Mesendoderm (in vitro differentiated cells): ENCODE data around the gene TXNL4B.
"Not testable (repeated sequence)": the region's sequence is repeated elsewhere in the genome, so short reads cannot be mapped to it uniquely, and the experiment has no call there.

Experiments used
- DNase-seq: peaks from one replicate; pipeline ENCODE4 v3.0.0; 2013
- H2AK5ac ChIP-seq: 2 replicates; pipeline ENCODE4 v1.6.1; 2013; ENCODE audit warnings: low read length, inconsistent platforms
- H2BK120ac ChIP-seq: 2 replicates; pipeline ENCODE4 v1.6.1; 2013; ENCODE audit warnings: low read depth, mild to moderate bottlenecking, low read length, moderate library complexity, mixed read lengths
- H2BK15ac ChIP-seq: replicated peaks from 2 replicates; pipeline ENCODE4 v1.6.1; 2013; ENCODE audit warnings: low read depth, mild to moderate bottlenecking, moderate library complexity
- H2BK5ac ChIP-seq: 2 replicates; pipeline ENCODE4 v1.6.1; 2013; ENCODE audit warnings: low read length, inconsistent platforms
- H3K18ac ChIP-seq: 2 replicates; pipeline ENCODE4 v1.6.1; 2013; ENCODE audit warnings: mild to moderate bottlenecking, low read length, mixed read lengths
- H3K23ac ChIP-seq: one replicate; pipeline ENCODE4 v1.6.1; 2013; ENCODE audit warnings: low read length
- H3K27ac ChIP-seq: 2 replicates; pipeline ENCODE4 v1.5.1; 2013; ENCODE audit warnings: low read depth, mild to moderate bottlenecking, inconsistent platforms, low read length, moderate library complexity
- H3K27me3 ChIP-seq: 2 replicates; pipeline ENCODE4 v1.6.1; 2013; ENCODE audit warnings: low read length, control low read depth, mild to moderate bottlenecking, inconsistent platforms; ENCODE audit not compliant: insufficient read depth, poor library complexity
- H3K36me3 ChIP-seq: 2 replicates; pipeline ENCODE4 v1.6.1; 2013; ENCODE audit warnings: low read length, inconsistent platforms; ENCODE audit not compliant: control insufficient read depth, insufficient read depth
- H3K4ac ChIP-seq: one replicate; pipeline ENCODE4 v1.6.1; 2013; ENCODE audit warnings: low read depth, mild to moderate bottlenecking, low read length, moderate library complexity
- H3K4me1 ChIP-seq: 2 replicates; pipeline ENCODE4 v1.6.1; 2013; ENCODE audit warnings: low read depth, low read length, inconsistent platforms; ENCODE audit not compliant: control insufficient read depth
- H3K4me2 ChIP-seq: 2 replicates; pipeline ENCODE4 v1.6.1; 2013; ENCODE audit warnings: low read length
- H3K4me3 ChIP-seq: 2 replicates; pipeline ENCODE4 v1.5.1; 2013; ENCODE audit warnings: mild to moderate bottlenecking, low read length
- H3K56ac ChIP-seq: one replicate; pipeline ENCODE4 v1.6.1; 2013; ENCODE audit warnings: low read length
- H3K79me1 ChIP-seq: 2 replicates; pipeline ENCODE4 v1.6.1; 2013; ENCODE audit warnings: low read length, inconsistent platforms
- H3K79me2 ChIP-seq: 2 replicates; pipeline ENCODE4 v1.6.1; 2013; ENCODE audit warnings: mild to moderate bottlenecking, low read length; ENCODE audit not compliant: control insufficient read depth, insufficient read depth
- H3K9ac ChIP-seq: 2 replicates; pipeline ENCODE4 v1.6.1; 2013; ENCODE audit warnings: low read length, inconsistent platforms
- H4K5ac ChIP-seq: one replicate; pipeline ENCODE4 v1.6.1; 2013; ENCODE audit warnings: low read length
- H4K8ac ChIP-seq: one replicate; pipeline ENCODE4 v1.6.1; 2013; ENCODE audit warnings: low read depth, mild to moderate bottlenecking, control low read depth, low read length, moderate library complexity
- WGBS: extraction: QIAGEN DNeasy Blood & Tissue Kit; methylation state at CpG from one replicate; pipeline ENCODE4 v1.1.7; 2013; ENCODE audit warnings: low lambda C conversion rate, missing lambda C conversion rate; ENCODE audit not compliant: insufficient coverage; ENCODE audit errors: extremely low coverage; 5-methylcytosine and 5-hydroxymethylcytosine counted together

TXNL4B gene

DNA sequence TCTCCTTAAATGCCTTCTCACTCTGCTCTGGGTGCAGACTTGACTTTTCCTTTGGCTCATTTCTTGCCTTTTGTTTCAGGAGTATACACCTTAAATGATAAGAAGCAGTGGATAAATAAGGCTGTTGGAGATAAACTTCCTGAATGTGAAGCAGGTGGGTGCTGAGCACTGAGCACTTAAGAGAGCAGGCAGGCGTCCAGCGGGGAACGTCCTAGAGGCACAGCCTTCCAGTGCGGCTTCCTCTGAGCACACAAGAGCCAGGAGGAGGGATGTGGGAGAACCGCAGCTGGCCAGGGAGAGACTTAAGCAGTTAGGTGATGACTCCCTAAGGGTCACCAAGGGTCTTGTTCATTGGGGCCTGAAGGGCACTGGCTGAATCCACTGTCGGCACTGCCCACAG lies 36.1 kb downstream of the TXNL4B start:
- not testable (repeated sequence) for H3K56ac ChIP-seq, H3K4ac ChIP-seq, H3K79me2 ChIP-seq, H2BK15ac ChIP-seq, H3K18ac ChIP-seq, DNase-seq, H4K8ac ChIP-seq, H3K4me3 ChIP-seq, H3K4me2 ChIP-seq, H3K27ac ChIP-seq, H4K5ac ChIP-seq, H3K9ac ChIP-seq, H2AK5ac ChIP-seq, H3K23ac ChIP-seq, H3K4me1 ChIP-seq, H2BK5ac ChIP-seq, H2BK120ac ChIP-seq, H3K27me3 ChIP-seq, H3K79me1 ChIP-seq, H3K36me3 ChIP-seq
- no CpG with 5 or more reads among the region's 6 CpGs for whole genome bisulfite sequencing

DNA sequence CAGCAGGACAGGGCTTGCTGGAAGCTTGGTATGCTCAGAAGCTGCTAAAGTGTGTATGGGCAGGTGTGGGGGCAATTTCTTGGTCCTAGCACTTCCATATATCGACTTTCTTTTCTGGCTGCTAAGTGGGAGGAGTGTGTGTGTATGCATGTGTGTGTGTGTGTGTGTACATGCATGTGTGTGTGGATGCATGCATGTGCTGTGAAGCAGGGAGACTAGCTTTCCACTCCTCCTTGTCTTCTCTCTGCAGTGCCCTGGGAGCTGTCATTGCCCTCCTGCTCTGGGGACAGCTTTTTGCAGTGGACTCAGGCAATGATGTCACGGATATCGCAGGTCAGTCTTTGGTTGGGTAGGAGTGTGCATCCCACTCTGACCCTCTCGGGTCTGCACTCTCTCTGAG lies 37.5 kb downstream of the TXNL4B start:
- no peak overlapping the region for H4K5ac ChIP-seq
- H3K23ac ChIP-seq = no peak overlapping the region
- no peak overlapping the region for H3K18ac ChIP-seq
- no peak for DNase-seq
- H3K79me1 ChIP-seq = no peaks in the 10 kb centered on the region
- no peak overlapping the region for H2BK120ac ChIP-seq
- H3K9ac ChIP-seq = no peak overlapping the region
- H3K36me3 ChIP-seq = no peaks in the 10 kb centered on the region
- no CpG with 5 or more reads among the region's 4 CpGs for WGBS
- no peak overlapping the region for H4K8ac ChIP-seq
- H3K4me3 ChIP-seq = no peak overlapping the region
- no peak overlapping the region for H2BK5ac ChIP-seq
- H2BK15ac ChIP-seq = no peak overlapping the region
- H3K27me3 ChIP-seq = no peaks in the 10 kb centered on the region
- H2AK5ac ChIP-seq = no peak overlapping the region
- no peak overlapping the region for H3K4ac ChIP-seq
- no peaks in the 10 kb centered on the region for H3K4me1 ChIP-seq
- no peak overlapping the region for H3K56ac ChIP-seq
- H3K27ac ChIP-seq = no peak overlapping the region
- no peak overlapping the region for H3K4me2 ChIP-seq
- no peaks in the 10 kb centered on the region for H3K79me2 ChIP-seq

DNA sequence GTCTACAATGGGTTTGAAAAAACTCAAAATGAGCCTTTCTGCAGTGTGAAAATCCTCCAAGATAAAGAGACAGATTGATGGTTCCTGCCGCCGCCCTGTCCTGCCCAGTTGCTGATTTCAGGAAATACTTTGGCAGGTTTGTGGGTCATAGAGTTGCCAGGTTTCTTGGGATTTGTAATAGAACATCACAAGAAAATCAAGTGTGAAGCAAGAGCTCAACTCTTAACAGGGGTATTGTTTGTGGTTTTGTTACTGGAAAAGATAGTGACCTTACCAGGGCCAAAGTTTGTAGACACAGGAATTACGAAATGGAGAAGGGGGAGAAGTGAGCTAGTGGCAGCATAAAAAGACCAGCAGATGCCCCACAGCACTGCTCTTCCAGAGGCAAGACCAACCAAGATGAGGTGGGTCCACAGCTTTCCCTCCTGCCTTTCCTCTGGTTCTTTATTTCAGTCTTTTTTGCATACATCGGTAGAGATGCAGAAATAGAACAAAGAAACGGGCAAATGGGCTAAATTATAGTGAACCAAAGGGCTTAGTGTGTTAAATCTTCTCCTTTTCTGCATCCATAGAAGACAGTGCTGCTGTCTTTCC lies 39.1 kb downstream of the TXNL4B start, which contains the start of gene HP:
Gene HP (plus strand): TSS at position 252 of the 594 bp plus-strand sequence. CDS start 148 bp downstream, at position 400.
- H3K56ac ChIP-seq, H3K18ac ChIP-seq, H3K36me3 ChIP-seq, H2BK15ac ChIP-seq, H3K4me1 ChIP-seq, H3K4ac ChIP-seq, H3K79me2 ChIP-seq, H3K4me2 ChIP-seq, H4K5ac ChIP-seq, H3K23ac ChIP-seq, H4K8ac ChIP-seq, H2BK5ac ChIP-seq, H2AK5ac ChIP-seq, H3K9ac ChIP-seq, H3K79me1 ChIP-seq, H3K27me3 ChIP-seq, DNase-seq, H3K4me3 ChIP-seq, H2BK120ac ChIP-seq, H3K27ac ChIP-seq: not testable (repeated sequence)
- no CpG with 5 or more reads among the region's 5 CpGs for WGBS

DNA sequence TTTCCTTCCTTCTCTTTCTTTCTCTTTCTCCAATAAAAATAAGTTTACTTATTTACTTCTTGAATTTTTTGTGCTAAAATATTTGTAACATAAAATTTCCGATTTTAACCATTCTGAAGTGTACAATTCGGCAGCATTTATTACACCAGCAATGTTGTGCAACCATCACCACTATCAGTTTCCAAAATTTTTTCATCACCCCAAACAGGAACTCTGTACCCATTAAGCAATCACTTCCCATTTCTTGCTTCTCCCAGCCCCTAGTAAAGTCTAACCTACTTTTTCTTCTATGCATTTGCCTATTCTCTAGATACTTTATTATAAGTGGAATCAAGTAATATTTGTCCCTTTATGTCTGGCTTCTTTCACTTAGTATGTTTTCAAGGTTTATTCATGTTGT lies 41.6 kb downstream of the TXNL4B start:
- Histone ChIP-seq H3K4me3 (no peak overlapping the region), H3K4ac (no peak overlapping the region)
- WGBS = no CpG with 5 or more reads among the region's 2 CpGs

DNA sequence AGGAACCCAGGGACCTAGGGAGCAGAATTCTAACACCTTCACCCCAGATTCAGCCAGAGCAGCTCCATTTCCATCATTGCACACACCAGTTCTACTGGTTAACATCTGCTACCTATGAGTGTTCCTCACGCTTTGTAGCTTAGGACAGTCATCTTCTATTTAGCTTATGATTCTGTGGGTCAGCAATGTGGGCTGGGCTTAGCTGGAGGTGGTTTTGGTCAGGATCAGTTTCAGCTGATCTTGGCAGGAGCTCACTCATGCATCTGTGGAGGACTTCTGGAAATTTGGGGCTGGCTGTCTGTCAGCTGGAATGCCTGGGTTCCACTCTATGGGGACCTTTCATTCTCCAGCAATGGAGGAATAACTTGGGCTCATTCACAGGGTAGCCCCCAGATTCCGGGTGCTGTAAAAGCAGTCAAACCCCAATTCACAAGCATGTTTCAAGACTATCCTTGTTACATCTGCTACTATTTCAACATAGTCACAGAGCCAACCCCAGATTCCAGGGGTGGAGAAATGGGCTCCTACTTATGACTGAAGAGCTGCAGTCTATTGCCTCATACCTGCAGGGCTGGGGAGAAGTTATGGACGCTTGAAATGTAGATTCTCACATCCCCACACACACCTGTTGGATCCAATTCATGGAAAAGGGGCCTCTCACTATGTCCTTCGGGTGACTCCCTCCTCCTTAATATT lies 42.5 kb downstream of the TXNL4B start:
- Histone ChIP-seq H3K18ac (no peak overlapping the region), H3K27me3 (no peaks in the 10 kb centered on the region), H3K4me1 (no peaks in the 10 kb centered on the region), H3K79me1 (no peaks in the 10 kb centered on the region), H2BK15ac (no peak overlapping the region), H3K79me2 (no peaks in the 10 kb centered on the region), H2BK120ac (no peak overlapping the region), H3K27ac (no peak overlapping the region), H2AK5ac (no peak overlapping the region), H4K5ac (no peak overlapping the region), H4K8ac (no peak overlapping the region), H3K4ac (no peak overlapping the region), H3K36me3 (no peaks in the 10 kb centered on the region), H3K4me2 (no peak overlapping the region), H3K56ac (no peak overlapping the region), H3K9ac (no peak overlapping the region), H3K23ac (no peak overlapping the region), H3K4me3 (no peak overlapping the region), H2BK5ac (no peak overlapping the region)
- WGBS = no CpG with 5 or more reads among the region's 4 CpGs
- DNase-seq = no peak

More for the DNA sequence above, 41.6 kb downstream of the TXNL4B start:
- H3K27me3 ChIP-seq = no peaks in the 10 kb centered on the region
- H3K27ac ChIP-seq = no peak overlapping the region
- H3K4me1 ChIP-seq = no peaks in the 10 kb centered on the region
- H2BK120ac ChIP-seq = no peak overlapping the region
- H3K23ac ChIP-seq = no peak overlapping the region
- H4K5ac ChIP-seq = no peak overlapping the region
- H2BK15ac ChIP-seq = no peak overlapping the region
- H3K18ac ChIP-seq = no peak overlapping the region
- no peaks in the 10 kb centered on the region for H3K79me1 ChIP-seq
- H2AK5ac ChIP-seq = no peak overlapping the region
- H2BK5ac ChIP-seq = no peak overlapping the region
- H3K79me2 ChIP-seq = no peaks in the 10 kb centered on the region
- DNase-seq = no peak
- H3K36me3 ChIP-seq = no peaks in the 10 kb centered on the region
- H3K9ac ChIP-seq = no peak overlapping the region
- H4K8ac ChIP-seq = no peak overlapping the region
- no peak overlapping the region for H3K4me2 ChIP-seq
- H3K56ac ChIP-seq = no peak overlapping the region

DNA sequence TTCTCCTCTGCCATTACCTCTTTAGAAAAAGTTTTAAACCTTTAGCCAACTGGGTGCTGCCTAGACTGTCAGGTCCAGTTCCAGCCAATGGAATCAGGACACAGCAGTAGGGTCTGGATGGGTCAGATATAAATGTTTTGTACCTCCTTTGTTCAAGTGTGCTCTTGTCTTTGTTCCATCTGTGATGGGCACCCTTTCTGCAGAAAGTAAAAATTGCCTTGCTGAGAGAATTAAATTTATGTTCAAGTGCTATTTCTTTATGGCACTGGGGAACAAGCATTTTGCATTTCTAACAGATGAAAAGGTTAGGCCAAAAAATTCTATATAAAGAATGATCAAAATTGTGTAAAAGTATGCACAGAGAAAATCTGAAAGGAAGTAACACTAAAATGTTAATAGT lies 44.3 kb downstream of the TXNL4B start:
- no peaks in the 10 kb centered on the region for H3K79me2 ChIP-seq
- no peak overlapping the region for H3K4ac ChIP-seq
- no peaks in the 10 kb centered on the region for H3K27me3 ChIP-seq
- no peaks in the 10 kb centered on the region for H3K79me1 ChIP-seq
- H2AK5ac ChIP-seq = no peak overlapping the region
- H4K8ac ChIP-seq = no peak overlapping the region
- no peak overlapping the region for H4K5ac ChIP-seq
- no peak overlapping the region for H2BK120ac ChIP-seq
- H3K4me1 ChIP-seq = no peaks in the 10 kb centered on the region
- H3K9ac ChIP-seq = no peak overlapping the region
- H3K27ac ChIP-seq = no peak overlapping the region
- H2BK15ac ChIP-seq = no peak overlapping the region
- no peak overlapping the region for H3K4me2 ChIP-seq
- H3K36me3 ChIP-seq = no peaks in the 10 kb centered on the region
- no peak overlapping the region for H3K23ac ChIP-seq
- no peak overlapping the region for H3K4me3 ChIP-seq
- no peak for DNase-seq
- no peak overlapping the region for H3K18ac ChIP-seq
- H3K56ac ChIP-seq = no peak overlapping the region
- H2BK5ac ChIP-seq = no peak overlapping the region
